ENCODE measurements around the gene PYROXD2.

GRCh38 chr10:98365406-98366061 is 49.4 kb downstream of the PYROXD2 start:
- no peak for TF ChIP-seq SNAI2 (CRISPR knock-in tag; IDR thresholded peaks at IDR 0.05)
- TF ChIP-seq ARNTL (CRISPR knock-in tag; IDR thresholded peaks at IDR 0.05; ENCODE audit: borderline replicate concordance, low read depth), result no peak

Measured in SK-N-SH treated with all-trans-retinoic acid at 6 μM for 48 hours (cell line).